Muscle layer of colon (tissue), 2 donors: ENCODE data around the gene LGALS1.

Experiments
- H3K27ac ChIP-seq: one replicate; pipeline ENCODE4 v1.7.0; 2013; ENCODE audit warnings: low read depth, mild to moderate bottlenecking, low read length, moderate library complexity
- H3K27me3 ChIP-seq, 2 donors: one replicate each; pipeline ENCODE4 v1.7.0; 2013; ENCODE audit warnings: low read length in 2 of 2, mild to moderate bottlenecking in 2 of 2; ENCODE audit not compliant: insufficient read depth in 2 of 2, control insufficient read depth in 1 of 2
- H3K36me3 ChIP-seq: one replicate; pipeline ENCODE4 v1.7.0; 2013; ENCODE audit warnings: mild to moderate bottlenecking, low read length; ENCODE audit not compliant: insufficient read depth
- H3K4me1 ChIP-seq: one replicate; pipeline ENCODE4 v1.7.0; 2013; ENCODE audit warnings: mild to moderate bottlenecking, low read length; ENCODE audit not compliant: insufficient read depth
- H3K4me3 ChIP-seq, 2 donors: one replicate each; pipeline ENCODE4 v1.7.0; 2013; ENCODE audit warnings: low read length in 2 of 2, low read depth in 1 of 2, mild to moderate bottlenecking in 1 of 2, moderate library complexity in 1 of 2
- H3K9ac ChIP-seq: one replicate; pipeline ENCODE4 v1.7.0; 2013; ENCODE audit warnings: low read length
- H3K9me3 ChIP-seq: one replicate; pipeline ENCODE4 v1.7.0; 2013; ENCODE audit warnings: mild to moderate bottlenecking, low read length
- donor health status: abdominal sarcoma.
- donor health status: Adenocarcinoma of cecum.

Gene LGALS1

GRCh38 chr22:37632174-37633088 lies 43.0 kb upstream of the LGALS1 start:
- Histone ChIP-seq H3K4me1 (peaks cover 34% of the 10 kb centered on the region), H3K9me3 (no peaks in the 10 kb centered on the region), H3K4me3 (no peak overlapping the region), H3K9ac (no peak overlapping the region), H3K36me3 (peaks cover 29% of the 10 kb centered on the region), H3K27me3 (no peaks in the 10 kb centered on the region), H3K27ac (peak overlapping the region; percentile 71)

- peak overlapping the region in 1 of 2 donors; percentile 33 for H3K4me3 ChIP-seq
Observed at GRCh38 chr22:37633089-37633624, 42.3 kb upstream of the LGALS1 start.

GRCh38 chr22:37633625-37634416 lies 41.6 kb upstream of the LGALS1 start:
- H3K9ac ChIP-seq: no peak overlapping the region
- H3K4me1 ChIP-seq: peaks cover 32% of the 10 kb centered on the region
- no peaks in the 10 kb centered on the region for H3K27me3 ChIP-seq
- H3K4me3 ChIP-seq: peak overlapping the region; percentile 18 to 33
- H3K9me3 ChIP-seq: no peaks in the 10 kb centered on the region
- H3K36me3 ChIP-seq: peaks cover 22% of the 10 kb centered on the region
- H3K27ac ChIP-seq: peak overlapping the region; percentile 71

More at GRCh38 chr22:37633089-37633624, 42.3 kb upstream of the LGALS1 start:
- peak overlapping the region; percentile 71 for H3K27ac ChIP-seq
- no peak overlapping the region for H3K9ac ChIP-seq
- no peaks in the 10 kb centered on the region for H3K9me3 ChIP-seq
- H3K36me3 ChIP-seq: peaks cover 23% of the 10 kb centered on the region
- H3K4me1 ChIP-seq: peaks cover 26% of the 10 kb centered on the region
- no peaks in the 10 kb centered on the region for H3K27me3 ChIP-seq

GRCh38 chr22:37634417-37634924 lies 41.0 kb upstream of the LGALS1 start:
- Histone ChIP-seq H3K27ac (peak overlapping the region; percentile 71), H3K27me3 (peaks cover 0 to 4% of the 10 kb centered on the region in 2 donors), H3K36me3 (peaks cover 16% of the 10 kb centered on the region), H3K9ac (peak overlapping the region; percentile 8), H3K4me3 (peak overlapping the region; percentile 18 to 33), H3K9me3 (no peaks in the 10 kb centered on the region), H3K4me1 (peaks cover 36% of the 10 kb centered on the region)

- H3K27ac ChIP-seq: no peak overlapping the region
- no peak overlapping the region for H3K9ac ChIP-seq
- H3K27me3 ChIP-seq: peaks cover 0 to 11% of the 10 kb centered on the region in 2 donors
- peaks cover 11% of the 10 kb centered on the region for H3K36me3 ChIP-seq
- H3K9me3 ChIP-seq: no peaks in the 10 kb centered on the region
- peaks cover 36% of the 10 kb centered on the region for H3K4me1 ChIP-seq
- no peak overlapping the region for H3K4me3 ChIP-seq
Observed at GRCh38 chr22:37635157-37635556, 40.3 kb upstream of the LGALS1 start.

- Histone ChIP-seq H3K4me3 (no peak overlapping the region), H3K9ac (no peak overlapping the region), H3K27ac (no peak overlapping the region), H3K4me1 (peaks cover 36% of the 10 kb centered on the region), H3K27me3 (peaks cover 0 to 16% of the 10 kb centered on the region in 2 donors), H3K36me3 (peaks cover 5% of the 10 kb centered on the region), H3K9me3 (no peaks in the 10 kb centered on the region)
Observed at GRCh38 chr22:37636186-37636948, 39.1 kb upstream of the LGALS1 start.

- Histone ChIP-seq H3K27me3 (peaks cover 0 to 16% of the 10 kb centered on the region in 2 donors), H3K9ac (no peak overlapping the region), H3K27ac (no peak overlapping the region), H3K4me3 (no peak overlapping the region), H3K4me1 (peaks cover 36% of the 10 kb centered on the region), H3K9me3 (no peaks in the 10 kb centered on the region), H3K36me3 (no peaks in the 10 kb centered on the region)
Observed at GRCh38 chr22:37636949-37637273, 38.5 kb upstream of the LGALS1 start.

GRCh38 chr22:37638391-37639069 lies 36.9 kb upstream of the LGALS1 start:
- Histone ChIP-seq H3K27me3 (peaks cover 0 to 16% of the 10 kb centered on the region in 2 donors), H3K9me3 (no peaks in the 10 kb centered on the region), H3K27ac (no peak overlapping the region), H3K4me1 (peaks cover 31% of the 10 kb centered on the region), H3K9ac (no peak overlapping the region), H3K4me3 (peak overlapping the region in 1 of 2 donors; percentile 55), H3K36me3 (no peaks in the 10 kb centered on the region)

- H3K27me3 ChIP-seq: peaks cover 0 to 16% of the 10 kb centered on the region in 2 donors
- peak within 1 kb of the TSS; percentile 55 for H3K27ac ChIP-seq
- peaks cover 27% of the 10 kb centered on the region for H3K4me1 ChIP-seq
- H3K9me3 ChIP-seq: no peaks in the 10 kb centered on the region
- H3K36me3 ChIP-seq: no peaks in the 10 kb centered on the region
- no peak within 1 kb of the TSS for H3K9ac ChIP-seq
- peak within 1 kb of the TSS; percentile 55 to 59 for H3K4me3 ChIP-seq
Observed at GRCh38 chr22:37639070-37639760, 36.2 kb upstream of the LGALS1 start, which contains the start of gene SH3BP1. TSS of gene SH3BP1 (plus strand) at chr22:37639669. CDS start at chr22:37639788, 119 bp downstream.
